ENCODE results near the gene PI4KB. TPM values are rescaled to one million over a fixed set of nuclear protein-coding genes. Genes with fewer than 3 reads are reported as not detected.

PI4KB gene
- total and polyA plus RNA-seq, 2 of the 13 experiments (the other 11 are each of a cell fraction or from before 2014, with no cell fraction given): 19.5 to 29.3 TPM

- peak; percentile 46; the same call in 1 of the 2 replicates for TF ChIP-seq UBTF (CRISPR knock-in tag; IDR thresholded peaks at IDR 0.05)
- no peak for TF ChIP-seq MAFF (IDR thresholded peaks at IDR 0.05; ENCODE audit: low read depth, low read length)
- TF ChIP-seq KDM4B (CRISPR knock-in tag; IDR thresholded peaks at IDR 0.05): 0 out of 2 replicates have a peak, but pooled peaks have one; percentile 25
- TF ChIP-seq ZNF850 (CRISPR knock-in tag; conservative IDR thresholded peaks at IDR 0.05): no peak
- peak; percentile 64; the same call in 1 of the 2 replicates for TF ChIP-seq TFDP1 (CRISPR knock-in tag; IDR thresholded peaks at IDR 0.05; ENCODE audit: borderline replicate concordance)
- no peak for TF ChIP-seq BHLHE40 (IDR thresholded peaks at IDR 0.05; ENCODE audit: low read length)
- TF ChIP-seq ZNF335 (CRISPR knock-in tag; IDR thresholded peaks at IDR 0.05): peak; percentile 90
- TF ChIP-seq HIVEP1 (CRISPR knock-in tag; IDR thresholded peaks at IDR 0.05): peak; percentile 51; the same call in 1 of the 2 replicates
- 0 out of 2 replicates have a peak, but pooled peaks have one; percentile 62 for TF ChIP-seq KDM1A (CRISPR knock-in tag; IDR thresholded peaks at IDR 0.05)
- peak; percentile 48; the same call in 1 of the 2 replicates for TF ChIP-seq SP4 (CRISPR knock-in tag; IDR thresholded peaks at IDR 0.05)
- peak; percentile 64 for TF ChIP-seq HDAC2 (CRISPR knock-in tag; IDR thresholded peaks at IDR 0.05)
- TF ChIP-seq SIN3B (IDR thresholded peaks at IDR 0.05; ENCODE audit: low read length): peak; percentile 77; the same call in 1 of the 2 replicates
- peak; percentile 84 for TF ChIP-seq HNRNPH1 (optimal IDR thresholded peaks at IDR 0.05; ENCODE audit: low read depth, low read length)
- TF ChIP-seq ZBTB2 (CRISPR knock-in tag; IDR thresholded peaks at IDR 0.05; ENCODE audit: low read depth): peak; percentile 62; the same call in 1 of the 2 replicates
- TF ChIP-seq MNT (IDR thresholded peaks at IDR 0.05): peak; percentile 49; the same call in 1 of the 2 replicates
- TF ChIP-seq ZNF143 (CRISPR knock-in tag; IDR thresholded peaks at IDR 0.05): peak; percentile 92
- TF ChIP-seq MED8 (CRISPR knock-in tag; IDR thresholded peaks at IDR 0.05; ENCODE audit: insufficient replicate concordance): peak; percentile 70
- 0 out of 2 replicates have a peak, but pooled peaks have one; percentile 39 for TF ChIP-seq GATA4 (IDR thresholded peaks at IDR 0.05; ENCODE audit: borderline replicate concordance, low read depth)
- 0 out of 2 replicates have a peak, but pooled peaks have one; percentile 64 for TF ChIP-seq ZNF430 (CRISPR knock-in tag; IDR thresholded peaks at IDR 0.05)
- TF ChIP-seq ZFP91 (CRISPR knock-in tag; IDR thresholded peaks at IDR 0.05; ENCODE audit: borderline replicate concordance): peak; percentile 76; the same call in 1 of the 2 replicates
Observed at GRCh38 chr1:151254217-151255213, 72.7 kb downstream of the PI4KB start, which contains the start of gene PSMD4 (continued).

Data from HepG2 (cell line).